PC-3 (cell line): ENCODE results near the gene TSTD2.

Source experiments
- EZH2 ChIP-seq: fragments of 300-600 bp; sonication (generic); IDR thresholded peaks from one replicate; pipeline ENCODE4 v1.6.1; 2017; ENCODE audit warnings: antibody characterized with exemption, mild to moderate bottlenecking, low read length; ENCODE audit not compliant: unreplicated experiment
- EZH2phosphoT487 ChIP-seq: fragments of 300-600 bp; sonication (generic); IDR thresholded peaks from 2 replicates; pipeline ENCODE4 v1.6.1; 2018; ENCODE audit warnings: mild to moderate bottlenecking, antibody characterized with exemption, low read length, borderline replicate concordance
- TF ChIP-seq, protein P1 (sequence below): fragments of 300-600 bp; sonication (generic); conservative IDR thresholded peaks from 2 replicates; pipeline ENCODE4 v1.5.1; 2017; ENCODE audit warnings: antibody characterized with exemption, low read depth, mild to moderate bottlenecking, low read length

DNA sequence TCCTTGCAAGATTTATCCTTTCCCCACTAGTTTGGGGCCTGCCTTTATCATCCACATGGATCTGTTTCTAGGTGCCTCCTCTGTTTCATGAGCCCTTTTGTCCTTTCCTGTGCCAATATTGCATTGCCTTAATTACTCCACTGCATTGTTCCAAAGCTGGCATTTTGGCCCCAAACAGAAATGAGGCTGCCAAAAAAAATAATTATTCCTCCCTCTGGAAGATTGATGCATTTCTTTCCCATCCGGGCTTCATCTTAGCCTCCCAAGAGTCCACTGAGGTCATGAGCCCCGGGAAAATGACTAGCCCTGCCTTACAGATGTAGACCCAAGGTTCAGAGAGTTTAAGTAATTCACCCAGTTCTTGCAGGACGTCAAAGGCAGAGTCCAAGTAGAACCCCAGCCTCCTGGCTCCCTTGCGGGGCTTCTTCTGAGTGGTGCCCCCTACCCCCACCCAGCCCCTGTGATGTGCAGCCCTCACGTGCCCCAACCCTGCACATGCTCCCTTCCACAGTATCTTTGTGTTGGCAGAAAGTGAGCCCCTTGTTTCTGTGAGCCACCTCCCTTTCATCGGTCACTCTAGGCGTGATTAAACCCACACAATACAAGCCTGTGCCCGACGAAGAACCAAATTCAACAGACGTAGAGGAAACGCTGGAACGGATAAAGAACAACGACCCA lies 69.6 kb downstream of the TSTD2 start:
- TF ChIP-seq, protein P1, sequence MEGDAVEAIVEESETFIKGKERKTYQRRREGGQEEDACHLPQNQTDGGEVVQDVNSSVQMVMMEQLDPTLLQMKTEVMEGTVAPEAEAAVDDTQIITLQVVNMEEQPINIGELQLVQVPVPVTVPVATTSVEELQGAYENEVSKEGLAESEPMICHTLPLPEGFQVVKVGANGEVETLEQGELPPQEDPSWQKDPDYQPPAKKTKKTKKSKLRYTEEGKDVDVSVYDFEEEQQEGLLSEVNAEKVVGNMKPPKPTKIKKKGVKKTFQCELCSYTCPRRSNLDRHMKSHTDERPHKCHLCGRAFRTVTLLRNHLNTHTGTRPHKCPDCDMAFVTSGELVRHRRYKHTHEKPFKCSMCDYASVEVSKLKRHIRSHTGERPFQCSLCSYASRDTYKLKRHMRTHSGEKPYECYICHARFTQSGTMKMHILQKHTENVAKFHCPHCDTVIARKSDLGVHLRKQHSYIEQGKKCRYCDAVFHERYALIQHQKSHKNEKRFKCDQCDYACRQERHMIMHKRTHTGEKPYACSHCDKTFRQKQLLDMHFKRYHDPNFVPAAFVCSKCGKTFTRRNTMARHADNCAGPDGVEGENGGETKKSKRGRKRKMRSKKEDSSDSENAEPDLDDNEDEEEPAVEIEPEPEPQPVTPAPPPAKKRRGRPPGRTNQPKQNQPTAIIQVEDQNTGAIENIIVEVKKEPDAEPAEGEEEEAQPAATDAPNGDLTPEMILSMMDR, result no peak
- no peak for TF ChIP-seq EZH2
- no peak for TF ChIP-seq EZH2phosphoT487
